GM19035 (cell line): ENCODE results near the gene FGF13.

Experiments used
- ATAC-seq: cut with Tn5 transposase; IDR thresholded peaks from one replicate; pipeline ENCODE4 v1.9.1; 2021; ENCODE audit not compliant: unreplicated experiment

Gene FGF13

GRCh38 chrX:138664466-138664865 lies 47.1 kb downstream of the FGF13 start:
- ATAC-seq, result no peak

DNA sequence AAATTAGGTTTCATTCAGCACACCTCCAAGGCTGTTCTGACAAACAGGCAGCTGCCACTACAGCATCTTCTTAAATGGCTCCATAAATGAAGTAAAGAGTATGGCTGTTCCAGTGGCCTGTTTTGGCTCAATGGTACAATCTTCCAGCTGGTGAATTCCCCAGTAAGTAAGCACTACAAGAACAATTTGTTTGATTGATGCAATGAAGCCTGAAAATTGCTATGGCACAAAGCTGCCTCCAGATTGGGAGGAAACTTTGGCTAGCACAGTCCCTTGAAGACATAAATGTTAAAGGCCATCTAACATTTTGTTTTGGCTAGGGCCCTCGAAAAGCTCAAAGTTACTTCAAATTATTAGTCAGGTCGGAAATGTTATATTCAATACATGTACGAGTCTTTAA lies 47.5 kb downstream of the FGF13 start:
- ATAC-seq, result no peak

DNA sequence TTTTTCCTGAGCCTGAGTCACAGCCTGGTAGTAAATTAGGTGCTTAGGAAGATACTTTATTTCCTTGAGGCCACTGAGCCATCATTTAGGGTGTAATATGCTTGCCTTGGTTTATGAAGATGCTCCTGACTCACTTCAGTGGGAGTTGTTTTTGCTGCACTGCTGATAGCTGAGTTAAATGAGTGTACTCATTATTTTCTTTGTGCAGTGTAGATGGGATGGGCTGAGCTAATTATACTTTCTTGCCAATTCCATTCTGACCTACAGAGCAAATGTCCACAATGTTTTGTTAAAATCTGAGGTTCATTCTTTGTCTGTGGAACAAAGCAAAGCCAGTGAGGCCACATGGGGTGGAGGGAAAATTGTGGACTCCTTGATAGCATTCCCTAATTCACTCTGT lies 60.0 kb downstream of the FGF13 start:
- no peak for ATAC-seq

- no peak for ATAC-seq
Observed at GRCh38 chrX:138648568-138648967, 62.9 kb downstream of the FGF13 start.

DNA sequence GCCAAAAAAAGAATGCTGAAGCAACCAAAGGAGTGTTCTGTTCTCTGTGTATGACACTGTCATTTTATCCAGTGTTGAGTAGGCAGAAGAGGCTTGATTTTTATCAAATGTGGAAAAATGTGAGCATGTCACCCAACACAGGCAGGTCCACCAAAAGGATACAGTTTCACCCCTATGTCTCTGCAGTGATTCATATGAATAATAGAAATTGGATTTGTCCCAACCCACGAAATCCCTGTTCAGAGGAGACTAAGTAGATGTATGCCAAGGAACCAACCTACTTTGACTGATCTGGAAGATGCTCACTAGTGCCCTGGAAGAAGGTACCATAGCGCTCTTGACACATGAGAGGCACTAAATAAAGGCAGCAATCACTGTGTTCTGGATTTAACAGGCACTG lies 72.5 kb downstream of the FGF13 start:
- ATAC-seq, result no peak
